Smooth muscle cell (in vitro differentiated cells): ENCODE data around the gene HIF3A. TPM values are rescaled to one million over a fixed set of nuclear protein-coding genes. Genes with fewer than 3 reads are reported as not detected.

Experiments used
- DNase-seq: peaks from one replicate; lab custom pipeline; 2025; ENCODE audit not compliant: unreplicated experiment; lab: John Stamatoyannopoulos, UW
- H2AFZ ChIP-seq: fragments of 200-600 bp; sonication (generic); 2 replicates; pipeline ENCODE4 v1.6.0; 2016; ENCODE audit warnings: antibody characterized with exemption, low read depth, mild to moderate bottlenecking
- H3F3A ChIP-seq: fragments of 200-600 bp; sonication (generic); 2 replicates; pipeline ENCODE4 v1.6.0; 2017; ENCODE audit warnings: antibody characterized with exemption, low read depth
- H3K27ac ChIP-seq: fragments of 200-600 bp; sonication (generic); 2 replicates; pipeline ENCODE4 v1.5.1; 2016; ENCODE audit warnings: low read depth, mild to moderate bottlenecking
- H3K27me3 ChIP-seq: fragments of 200-600 bp; sonication (generic); 2 replicates; pipeline ENCODE4 v1.6.1; 2016; ENCODE audit warnings: low read depth, mild to moderate bottlenecking
- H3K36me3 ChIP-seq: fragments of 200-600 bp; sonication (generic); 2 replicates; pipeline ENCODE4 v1.5.1; 2016; ENCODE audit warnings: low read depth
- H3K4me1 ChIP-seq: fragments of 200-600 bp; sonication (generic); 2 replicates; pipeline ENCODE4 v1.5.1; 2016; ENCODE audit warnings: low read depth
- H3K4me2 ChIP-seq: fragments of 200-600 bp; sonication (generic); 2 replicates; pipeline ENCODE4 v1.6.0; 2016; ENCODE audit warnings: mild to moderate bottlenecking
- H3K4me3 ChIP-seq: fragments of 200-600 bp; sonication (generic); 2 replicates; pipeline ENCODE4 v1.5.1; 2016; ENCODE audit warnings: mild to moderate bottlenecking
- H3K79me2 ChIP-seq: fragments of 200-600 bp; sonication (generic); 2 replicates; pipeline ENCODE4 v1.6.0; 2016; ENCODE audit warnings: low read depth, mild to moderate bottlenecking
- H3K9ac ChIP-seq: fragments of 200-600 bp; sonication (generic); 2 replicates; pipeline ENCODE4 v1.6.0; 2016; ENCODE audit warnings: low read depth
- H3K9me3 ChIP-seq: fragments of 200-600 bp; sonication (generic); replicated peaks from 2 replicates; pipeline ENCODE4 v1.5.1; 2016; ENCODE audit warnings: low read depth
- H4K20me1 ChIP-seq: fragments of 200-600 bp; sonication (generic); 2 replicates; pipeline ENCODE4 v1.6.0; 2016; ENCODE audit warnings: low read depth
- CTCF ChIP-seq: fragments of 200-600 bp; sonication (generic); IDR thresholded peaks from 2 replicates; pipeline ENCODE4 v1.5.1; 2017; ENCODE audit warnings: borderline replicate concordance, mild to moderate bottlenecking, antibody characterized with exemption; ENCODE audit not compliant: insufficient read depth, poor library complexity, severe bottlenecking
- WGBS: methylation state at CpG from one replicate; pipeline ENCODE4 v1.1.7; 2016; ENCODE audit warnings: low lambda C conversion rate; 5-methylcytosine and 5-hydroxymethylcytosine counted together
- polyA plus RNA-seq: library from polyadenylated mRNA; unstranded; fragments of >200 nt; fragmentation: Nextera tagmentation; extraction: Ambion mirVana; gene quantifications from 2 replicates; pipeline ENCODE4 v1.2.1, GENCODE V29; 2016
- total RNA-seq: library from RNA; depleted of rRNA; stranded (reverse); fragments of >200 nt; gene quantifications from 2 replicates; pipeline ENCODE4 v1.2.3, GENCODE V29; 2014

Gene HIF3A
- total and polyA plus RNA-seq, 2 experiments from 2014 or later: 4.9 to 16.2 TPM

GRCh38 chr19:46289724-46290619 lies 6.9 kb upstream of the HIF3A start:
- Histone ChIP-seq H3K79me2 (no peaks in the 10 kb centered on the region), H4K20me1 (no peaks in the 10 kb centered on the region), H3K4me1 (no peaks in the 10 kb centered on the region), H2AFZ (no peak overlapping the region), H3K27ac (peak overlapping the region; percentile 5), H3K27me3 (no peaks in the 10 kb centered on the region), H3K9me3 (no peaks in the 10 kb centered on the region), H3F3A (no peaks in the 10 kb centered on the region), H3K4me2 (no peak overlapping the region), H3K36me3 (no peaks in the 10 kb centered on the region), H3K4me3 (no peak overlapping the region), H3K9ac (no peak overlapping the region)
- no peak for TF ChIP-seq CTCF
- 80% methylated on average over 4 of the region's 4 CpGs for WGBS
- DNase-seq: no peak

- no peak for DNase-seq
- no peaks in the 10 kb centered on the region for H3K9me3 ChIP-seq
- H3K27ac ChIP-seq: no peak overlapping the region
- no peak overlapping the region for H3K4me2 ChIP-seq
- no peaks in the 10 kb centered on the region for H3K4me1 ChIP-seq
- H3K9ac ChIP-seq: no peak overlapping the region
- H2AFZ ChIP-seq: no peak overlapping the region
- no peaks in the 10 kb centered on the region for H3K36me3 ChIP-seq
- no peak overlapping the region for H3K4me3 ChIP-seq
- TF ChIP-seq CTCF: no peak
- no peaks in the 10 kb centered on the region for H4K20me1 ChIP-seq
- no peaks in the 10 kb centered on the region for H3K79me2 ChIP-seq
- H3K27me3 ChIP-seq: no peaks in the 10 kb centered on the region
- no peaks in the 10 kb centered on the region for H3F3A ChIP-seq
Measured at GRCh38 chr19:46291829-46292228, 5.0 kb upstream of the HIF3A start.

GRCh38 chr19:46294494-46294893 lies 2.3 kb upstream of the HIF3A start:
- H3K9me3 ChIP-seq: no peaks in the 10 kb centered on the region
- no peak overlapping the region for H2AFZ ChIP-seq
- WGBS: 94% methylated on average over 6 of the region's 6 CpGs
- H3K4me1 ChIP-seq: peaks cover 13% of the 10 kb centered on the region
- H4K20me1 ChIP-seq: no peaks in the 10 kb centered on the region
- DNase-seq: no peak
- no peaks in the 10 kb centered on the region for H3K79me2 ChIP-seq
- no peaks in the 10 kb centered on the region for H3K36me3 ChIP-seq
- no peak overlapping the region for H3K9ac ChIP-seq
- H3K27ac ChIP-seq: no peak overlapping the region
- no peaks in the 10 kb centered on the region for H3K27me3 ChIP-seq
- H3F3A ChIP-seq: no peaks in the 10 kb centered on the region
- H3K4me2 ChIP-seq: no peak overlapping the region
- no peak for TF ChIP-seq CTCF
- no peak overlapping the region for H3K4me3 ChIP-seq
